EL (cell line): ENCODE measurements around the gene C16orf96.

Source experiments
- DNase-seq: peaks from one replicate; pipeline ENCODE4 v3.0.0-alpha.2; 2016

Gene C16orf96

GRCh38 chr16:4603624-4604170 lies 47.6 kb downstream of the C16orf96 start:
- no peak for DNase-seq

DNA sequence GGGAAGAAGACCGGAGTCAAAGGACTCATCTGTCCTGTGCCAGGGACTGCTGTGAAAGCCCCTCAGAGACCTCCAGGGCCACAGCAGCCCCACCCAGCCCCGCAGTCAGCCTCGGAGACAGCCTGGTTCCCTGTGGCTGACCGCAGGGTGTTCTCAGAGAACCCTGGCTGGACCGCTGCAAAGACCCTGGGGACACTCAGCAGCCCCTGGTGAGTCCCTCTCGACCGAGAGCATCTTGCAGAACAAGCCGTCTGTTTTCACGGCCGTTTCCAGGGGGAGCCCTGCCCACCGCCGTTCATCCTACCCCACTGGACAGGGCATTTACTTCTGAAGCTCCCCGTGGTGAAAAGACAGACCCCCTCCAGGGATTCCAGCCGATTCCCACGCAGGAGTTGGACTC lies 48.3 kb downstream of the C16orf96 start:
- no peak for DNase-seq

GRCh38 chr16:4606354-4606753 lies 50.2 kb downstream of the C16orf96 start:
- DNase-seq = no peak

DNA sequence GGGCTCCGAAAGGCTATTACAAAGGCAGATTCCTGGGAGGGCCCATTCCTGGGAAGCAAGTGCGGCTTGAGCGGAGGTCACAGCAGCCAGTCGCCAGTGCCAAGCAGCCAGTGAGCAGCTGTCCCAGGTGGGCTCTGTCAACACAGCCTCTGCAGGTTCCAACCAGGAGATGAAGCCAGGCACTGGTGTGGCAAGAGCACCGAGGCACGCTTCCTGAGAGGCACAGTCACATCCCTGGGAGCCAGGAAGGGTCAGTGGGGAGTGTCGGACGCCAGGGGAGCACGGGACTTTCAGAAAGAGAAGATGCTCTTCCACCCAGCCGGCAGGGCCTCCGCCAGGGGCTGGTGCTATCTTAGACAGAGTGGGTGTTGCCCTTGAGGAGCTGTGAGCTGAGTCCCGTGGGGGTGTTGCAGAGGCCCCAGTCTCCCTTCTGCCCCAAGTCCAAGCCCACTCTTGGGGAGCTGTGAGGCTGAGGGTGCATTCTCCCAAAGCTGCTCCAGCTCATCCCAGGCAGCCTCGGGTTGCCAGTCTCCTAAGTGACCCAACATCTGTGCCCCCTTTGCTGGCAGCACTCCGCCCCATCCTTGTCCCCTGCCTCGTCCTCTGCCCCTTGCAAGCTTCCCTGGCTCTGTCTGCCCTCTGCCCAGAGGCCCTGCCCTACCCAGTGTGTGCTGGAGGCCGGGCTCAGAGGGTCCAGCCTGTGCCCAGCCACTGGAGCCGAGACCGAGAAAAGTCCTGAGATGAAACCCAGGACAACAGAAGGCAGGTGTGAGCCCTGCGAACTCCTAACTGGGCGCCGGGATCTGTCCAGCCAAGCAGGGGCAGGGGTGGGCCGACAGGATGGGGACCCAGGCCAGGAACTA lies 51.9 kb downstream of the C16orf96 start:
- DNase-seq = no peak

DNA sequence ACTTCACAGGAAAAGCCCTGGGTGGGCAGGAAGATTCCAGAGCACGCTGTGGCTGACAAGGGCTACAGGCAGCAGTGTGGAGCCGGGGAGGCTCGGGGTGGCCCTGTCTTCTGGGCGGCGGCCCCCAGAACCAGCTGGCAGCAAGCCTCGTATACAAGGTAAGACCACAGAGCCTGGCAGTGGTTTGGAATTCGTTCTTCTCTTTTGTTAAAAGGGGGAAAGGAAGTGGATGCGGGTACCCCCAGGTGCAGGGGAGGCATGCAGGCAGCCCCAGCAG lies 52.5 kb downstream of the C16orf96 start:
- no peak for DNase-seq

DNA sequence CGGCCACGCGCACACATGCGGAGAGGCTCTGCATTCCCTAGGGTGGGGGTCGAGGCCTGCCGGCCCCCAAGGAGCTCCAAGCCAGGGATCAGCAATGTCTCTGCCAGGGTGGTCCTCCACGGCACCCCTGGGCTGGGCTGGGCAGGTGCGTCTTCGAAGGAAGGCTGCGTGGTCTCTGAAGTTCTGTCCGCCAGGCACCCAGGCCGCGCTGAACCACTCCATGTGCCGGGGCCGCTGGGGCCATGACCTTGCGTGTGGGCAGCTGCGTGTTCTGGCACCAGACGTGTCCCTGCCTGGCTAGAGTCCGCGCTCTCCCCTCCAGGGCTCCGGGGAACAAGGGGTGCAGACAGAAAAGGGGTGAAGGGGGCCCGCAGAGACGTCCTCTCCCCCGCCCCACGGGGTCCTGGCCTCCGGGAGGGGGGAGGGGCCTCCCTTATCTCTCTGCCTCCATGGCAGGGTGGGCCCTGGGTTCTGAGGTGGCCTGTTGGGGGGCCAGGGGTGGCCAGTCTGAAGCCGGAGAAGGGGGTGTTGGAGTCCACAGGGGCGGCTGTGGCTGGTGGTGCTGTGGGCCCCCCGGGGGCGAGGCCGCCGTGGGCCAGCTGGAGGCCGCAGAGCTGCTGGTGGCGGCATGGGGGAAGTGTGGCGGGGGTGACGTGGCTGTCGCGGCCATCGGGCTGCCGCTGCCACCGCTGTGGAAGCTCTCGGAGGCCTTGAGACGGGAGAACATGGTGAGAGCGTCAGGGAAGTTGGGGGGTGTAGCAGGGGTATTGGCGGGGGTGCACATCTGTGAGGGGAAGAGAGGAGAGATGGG lies 53.3 kb downstream of the C16orf96 start:
- DNase-seq = no peak

- DNase-seq = no peak
Measured at GRCh38 chr16:4610011-4611005, 54.2 kb downstream of the C16orf96 start.

DNA sequence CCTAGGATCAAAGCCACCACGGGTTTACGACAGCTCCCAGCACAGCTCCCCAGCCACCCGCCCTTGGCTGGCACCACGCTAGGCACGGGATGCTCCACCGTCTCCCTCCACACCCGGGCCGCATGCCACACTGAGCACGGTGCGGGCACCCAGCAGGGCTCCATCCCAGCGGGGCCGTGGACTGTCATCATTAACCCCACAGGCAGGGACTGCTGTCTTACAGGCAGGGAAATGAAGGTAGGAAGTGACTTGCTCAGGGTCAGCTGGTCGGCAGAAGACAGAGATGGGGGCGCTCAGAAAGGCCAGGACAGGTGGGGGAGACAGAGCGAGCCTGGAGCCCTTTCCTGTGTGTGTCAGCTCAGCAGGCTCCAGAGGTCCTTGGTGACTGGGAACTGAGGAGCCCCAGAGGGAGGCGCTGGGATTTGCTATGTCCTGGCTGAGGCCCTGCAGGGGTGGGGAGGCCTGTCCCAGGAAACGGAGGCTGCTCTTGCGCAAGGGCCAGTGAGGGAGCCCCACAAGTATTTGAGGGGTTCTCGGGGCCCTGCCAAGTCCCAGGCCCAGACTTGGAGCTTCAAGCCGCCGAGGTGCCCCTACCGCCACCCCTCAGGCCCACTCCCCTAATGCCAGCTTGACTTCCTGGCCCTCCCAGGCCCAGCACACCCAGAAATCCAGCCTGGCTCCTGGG lies 55.3 kb downstream of the C16orf96 start:
- peak; percentile 32 for DNase-seq

GRCh38 chr16:4612474-4612931 lies 56.4 kb downstream of the C16orf96 start:
- DNase-seq = no peak

DNA sequence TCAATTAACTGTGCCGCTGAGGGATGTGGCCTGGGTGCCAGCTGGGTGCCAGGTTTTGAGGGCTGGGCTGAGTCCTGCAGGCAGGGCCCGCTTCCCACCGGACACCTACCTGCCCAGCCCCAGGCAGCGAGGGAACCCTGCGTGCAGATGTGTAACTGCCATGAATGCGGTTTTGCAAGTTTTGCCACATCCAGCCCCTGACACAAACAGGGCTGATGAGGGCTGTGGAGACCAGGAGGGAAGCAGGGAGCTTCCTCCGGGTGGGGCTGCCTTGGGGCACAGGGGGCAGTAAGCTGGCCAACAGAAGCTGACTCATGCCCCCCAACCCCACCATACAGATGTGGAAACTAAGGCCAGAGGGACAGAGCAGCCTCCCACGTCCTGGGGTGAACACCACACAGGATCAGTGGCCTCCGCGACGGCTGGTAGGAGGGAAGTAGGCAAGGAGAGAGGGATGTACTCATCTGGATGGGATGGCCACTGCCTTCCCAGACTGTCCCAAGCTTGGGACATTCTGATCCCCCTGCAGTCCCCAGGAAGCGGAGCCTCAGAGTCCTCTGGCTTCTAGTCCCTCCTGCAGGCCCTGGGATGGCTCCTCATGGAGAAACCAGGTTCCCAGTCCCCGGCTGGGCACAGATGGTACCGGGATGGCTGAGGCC lies 57.0 kb downstream of the C16orf96 start:
- no peak for DNase-seq

- peak; percentile 43 for DNase-seq
Measured at GRCh38 chr16:4613636-4614570, 57.8 kb downstream of the C16orf96 start.

- DNase-seq = peak; percentile 91
Measured at GRCh38 chr16:4614571-4615383, 58.6 kb downstream of the C16orf96 start, which contains the start of gene UBALD1. UBALD1 (minus strand) TSS chr16:4614888; CDS start chr16:4614797, 91 bp downstream.

DNA sequence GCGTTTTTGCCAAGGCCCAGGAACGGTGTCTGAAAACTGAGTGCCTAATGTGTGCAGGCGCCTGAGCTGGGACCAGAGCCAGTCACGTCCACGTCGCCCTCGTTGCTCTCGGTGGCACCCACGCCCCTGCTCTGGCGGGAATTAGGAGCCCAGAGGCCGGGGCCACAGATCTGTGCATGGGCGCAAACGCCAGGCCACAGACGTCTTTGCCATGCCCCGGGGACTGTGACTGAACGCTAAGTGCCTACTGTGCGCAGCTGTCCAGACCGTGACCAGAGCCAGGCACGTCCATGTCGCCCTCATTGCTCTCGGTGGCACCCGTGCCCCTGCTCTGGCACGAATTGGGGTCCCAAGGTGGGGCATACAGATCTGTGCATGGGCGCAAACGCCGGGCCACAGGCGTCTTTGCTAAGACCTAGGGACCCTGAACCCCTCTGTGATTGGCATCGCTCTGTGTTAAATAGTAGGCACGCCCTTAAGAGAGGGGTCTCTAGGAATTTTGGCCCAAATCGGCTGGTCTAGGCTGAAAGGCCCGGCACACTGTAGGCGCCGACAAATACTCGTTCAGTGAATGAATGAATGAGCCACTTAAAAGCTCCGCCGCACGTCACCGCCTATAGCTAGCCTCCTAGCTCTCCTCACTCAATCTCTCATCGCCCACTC lies 59.4 kb downstream of the C16orf96 start:
- no peak for DNase-seq

- peak; percentile 100 for DNase-seq
Measured at GRCh38 chr16:4616047-4616811, 60.1 kb downstream of the C16orf96 start.

DNA sequence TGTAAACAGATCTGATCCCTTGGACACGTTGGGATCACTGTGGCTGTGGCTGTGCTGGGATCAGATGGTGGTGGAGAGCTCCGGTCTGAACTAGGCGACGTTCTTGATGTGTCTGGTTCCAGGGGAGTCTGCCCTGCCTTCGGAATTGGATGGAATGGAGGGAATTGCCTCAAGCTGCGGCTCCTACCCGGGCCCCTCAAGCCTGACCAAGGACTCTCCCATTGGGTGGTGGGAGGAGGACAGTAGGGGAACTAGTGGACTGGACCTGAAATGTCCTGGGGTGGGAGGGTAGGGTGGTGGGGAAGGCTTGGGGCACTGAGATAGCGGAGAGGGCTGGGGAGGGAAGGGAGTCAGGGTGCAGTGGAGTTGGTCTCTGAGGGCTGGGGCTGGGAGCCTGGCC lies 61.7 kb downstream of the C16orf96 start:
- no peak for DNase-seq

GRCh38 chr16:4618645-4619418 lies 62.7 kb downstream of the C16orf96 start:
- DNase-seq = no peak

DNA sequence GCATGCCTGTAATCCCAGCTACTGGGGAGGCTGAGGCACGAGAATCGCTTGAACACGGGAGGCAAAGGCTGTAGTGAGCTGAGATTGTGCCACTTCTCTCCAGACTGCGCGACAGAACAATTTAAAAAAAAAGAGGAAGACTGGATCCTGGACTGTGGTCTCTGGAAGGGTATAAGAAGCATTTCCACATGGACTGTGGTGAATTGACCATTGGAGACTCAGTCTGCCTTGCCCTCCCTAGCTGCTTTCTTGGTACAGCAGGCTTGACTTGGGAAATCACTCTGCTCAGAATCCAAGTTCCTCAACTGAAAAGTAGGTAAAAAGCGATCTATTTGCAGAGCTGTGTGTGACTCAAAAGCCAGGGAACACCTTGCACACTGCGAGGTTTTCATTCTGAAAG lies 67.5 kb downstream of the C16orf96 start:
- no peak for DNase-seq
